22Rv1 (cell line): ENCODE data around the gene PSMD4.

Experiments used
- H3K27ac ChIP-seq: fragments of 450-650 bp; 2 replicates; pipeline ENCODE4 v1.5.1; 2017
- ZFX ChIP-seq: fragments of 450-650 bp; IDR thresholded peaks from 2 replicates; pipeline ENCODE4 v1.6.1; 2017; ENCODE audit warnings: antibody characterized with exemption, borderline replicate concordance
- TF ChIP-seq, protein P1 (sequence below): fragments of 450-650 bp; IDR thresholded peaks from 2 replicates; pipeline ENCODE4 v1.5.1; 2017; ENCODE audit warnings: mild to moderate bottlenecking

Gene PSMD4

DNA sequence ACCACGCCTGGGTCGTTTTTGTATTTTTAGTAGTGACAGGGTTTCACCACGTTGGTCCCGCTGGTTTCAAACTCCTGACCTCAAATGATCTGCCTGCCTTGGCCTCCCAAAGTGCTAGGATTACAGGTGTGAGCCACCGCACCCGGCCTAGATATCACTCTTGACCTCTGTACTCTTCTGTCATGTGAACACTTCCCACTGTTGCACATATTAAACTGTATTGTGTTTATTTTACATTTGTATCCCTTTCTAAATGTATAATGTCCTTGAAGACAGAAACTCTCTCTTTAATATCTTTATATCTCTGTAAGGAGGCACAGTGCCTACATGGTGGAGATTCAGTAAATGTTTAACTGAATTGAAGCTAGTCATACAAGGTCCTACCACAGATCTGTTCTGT is 19.3 kb upstream of the PSMD4 start:
- no peak overlapping the region for H3K27ac ChIP-seq
- TF ChIP-seq ZFX = no peak
- TF ChIP-seq, protein P1, sequence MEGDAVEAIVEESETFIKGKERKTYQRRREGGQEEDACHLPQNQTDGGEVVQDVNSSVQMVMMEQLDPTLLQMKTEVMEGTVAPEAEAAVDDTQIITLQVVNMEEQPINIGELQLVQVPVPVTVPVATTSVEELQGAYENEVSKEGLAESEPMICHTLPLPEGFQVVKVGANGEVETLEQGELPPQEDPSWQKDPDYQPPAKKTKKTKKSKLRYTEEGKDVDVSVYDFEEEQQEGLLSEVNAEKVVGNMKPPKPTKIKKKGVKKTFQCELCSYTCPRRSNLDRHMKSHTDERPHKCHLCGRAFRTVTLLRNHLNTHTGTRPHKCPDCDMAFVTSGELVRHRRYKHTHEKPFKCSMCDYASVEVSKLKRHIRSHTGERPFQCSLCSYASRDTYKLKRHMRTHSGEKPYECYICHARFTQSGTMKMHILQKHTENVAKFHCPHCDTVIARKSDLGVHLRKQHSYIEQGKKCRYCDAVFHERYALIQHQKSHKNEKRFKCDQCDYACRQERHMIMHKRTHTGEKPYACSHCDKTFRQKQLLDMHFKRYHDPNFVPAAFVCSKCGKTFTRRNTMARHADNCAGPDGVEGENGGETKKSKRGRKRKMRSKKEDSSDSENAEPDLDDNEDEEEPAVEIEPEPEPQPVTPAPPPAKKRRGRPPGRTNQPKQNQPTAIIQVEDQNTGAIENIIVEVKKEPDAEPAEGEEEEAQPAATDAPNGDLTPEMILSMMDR = no peak

DNA sequence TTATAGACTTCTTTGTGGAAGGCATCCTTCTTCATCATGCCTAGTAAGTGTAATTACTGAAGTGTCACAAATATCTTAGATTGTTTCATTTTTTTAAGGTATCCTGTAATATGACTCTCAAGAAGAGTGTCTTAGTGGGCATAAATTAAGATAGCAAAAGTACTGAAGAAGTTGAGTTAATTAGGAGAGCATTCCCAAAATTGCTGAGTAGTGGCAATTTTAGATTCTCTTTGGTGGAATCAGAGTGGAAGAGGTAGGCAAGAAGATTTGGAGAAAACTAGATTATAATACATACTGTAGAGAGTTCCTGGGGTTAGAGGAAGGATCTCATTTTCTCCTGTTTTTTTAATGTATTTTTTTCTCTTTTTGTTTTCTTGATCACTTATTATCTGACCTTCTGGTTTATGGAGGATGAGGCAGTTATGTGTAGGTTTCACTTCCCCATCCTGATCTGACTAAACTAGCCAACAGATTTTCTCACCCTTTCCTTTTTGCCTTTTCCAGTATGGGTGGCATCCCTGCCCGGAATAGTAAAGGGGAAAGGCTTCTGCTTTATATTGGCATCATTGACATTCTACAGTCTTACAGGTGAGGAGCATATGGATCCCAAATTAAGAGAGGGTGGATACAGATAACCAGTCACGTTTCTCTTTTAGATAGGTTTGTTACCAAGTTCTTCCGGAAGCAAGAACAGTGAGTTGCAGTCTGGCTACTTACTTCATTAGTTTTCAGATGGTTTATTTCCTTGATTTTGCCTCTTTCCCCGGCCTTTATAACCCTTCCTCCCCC is 16.7 kb upstream of the PSMD4 start:
- H3K27ac ChIP-seq = no peak overlapping the region
- TF ChIP-seq, protein P1 = no peak
- no peak for TF ChIP-seq ZFX

- TF ChIP-seq, protein P1 = no peak
- no peak for TF ChIP-seq ZFX
- no peak overlapping the region for H3K27ac ChIP-seq
Observed at GRCh38 chr1:151238467-151238739, 16.1 kb upstream of the PSMD4 start.

DNA sequence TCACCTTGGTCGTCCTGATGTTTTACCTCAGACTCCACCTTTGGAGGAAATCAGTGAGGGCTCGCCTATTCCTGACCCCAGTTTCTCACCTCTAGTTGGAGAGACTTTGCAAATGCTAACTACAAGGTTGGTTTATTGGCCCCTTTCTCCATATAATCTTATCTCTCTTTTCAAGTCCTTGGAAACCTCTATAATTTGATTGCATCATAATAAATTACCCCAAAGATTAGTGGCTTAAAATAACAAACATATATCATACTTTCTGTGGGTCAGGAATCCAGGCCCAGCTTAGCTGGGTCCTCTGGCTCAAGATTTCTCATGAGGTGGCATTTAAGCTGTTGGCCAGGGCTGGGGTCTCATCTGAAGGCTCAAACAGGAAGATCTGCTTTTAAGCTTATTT is 12.1 kb upstream of the PSMD4 start:
- no peak overlapping the region for H3K27ac ChIP-seq
- TF ChIP-seq ZFX = no peak
- TF ChIP-seq, protein P1 = no peak

DNA sequence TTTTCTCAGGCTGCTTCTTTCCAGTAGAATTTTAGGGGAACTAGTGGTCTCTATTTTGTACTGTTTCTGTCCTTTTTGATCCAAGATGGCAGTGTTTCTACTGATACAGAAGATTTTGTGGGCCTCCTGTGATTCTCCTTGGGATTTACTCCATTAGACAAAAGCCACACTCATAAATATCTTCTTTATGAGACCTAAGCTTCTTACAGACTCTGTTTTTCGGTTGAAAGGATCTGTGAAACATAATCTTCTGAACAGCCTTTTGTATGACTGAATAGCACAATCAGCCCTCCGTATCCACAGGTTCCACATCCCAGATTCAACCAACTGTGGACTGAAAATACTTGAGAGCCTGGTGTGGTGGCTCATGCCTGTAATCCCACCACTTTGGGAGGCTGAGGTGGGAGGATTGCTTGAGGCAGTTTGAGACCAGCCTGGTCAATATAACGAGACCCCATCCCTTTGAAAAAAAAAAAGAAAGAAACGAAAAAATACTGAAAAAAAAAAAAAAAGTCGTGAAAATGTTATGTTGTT is 10.8 kb upstream of the PSMD4 start:
- TF ChIP-seq ZFX = no peak
- TF ChIP-seq, protein P1 = no peak
- no peak overlapping the region for H3K27ac ChIP-seq

DNA sequence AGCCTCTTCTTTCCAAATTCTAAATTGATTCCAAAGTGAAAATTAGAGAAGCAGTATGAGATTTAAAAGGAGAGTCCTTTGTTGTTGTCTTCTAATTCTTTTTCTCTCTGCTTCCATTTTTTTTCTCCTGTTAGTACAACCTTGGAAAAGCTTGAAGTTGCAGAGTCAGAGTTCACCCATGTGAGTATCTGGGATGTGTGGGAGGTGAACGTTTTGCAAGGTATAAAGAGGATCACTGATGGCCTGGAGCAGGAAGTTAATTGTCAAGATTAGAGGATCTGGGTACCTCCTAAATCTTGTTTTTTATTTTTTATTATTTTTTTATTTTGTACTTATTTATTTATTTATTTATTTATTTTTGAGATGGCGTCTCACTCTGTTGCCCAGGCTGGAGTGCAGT is 7.7 kb upstream of the PSMD4 start:
- no peak overlapping the region for H3K27ac ChIP-seq
- TF ChIP-seq, protein P1 = no peak
- TF ChIP-seq ZFX = no peak

DNA sequence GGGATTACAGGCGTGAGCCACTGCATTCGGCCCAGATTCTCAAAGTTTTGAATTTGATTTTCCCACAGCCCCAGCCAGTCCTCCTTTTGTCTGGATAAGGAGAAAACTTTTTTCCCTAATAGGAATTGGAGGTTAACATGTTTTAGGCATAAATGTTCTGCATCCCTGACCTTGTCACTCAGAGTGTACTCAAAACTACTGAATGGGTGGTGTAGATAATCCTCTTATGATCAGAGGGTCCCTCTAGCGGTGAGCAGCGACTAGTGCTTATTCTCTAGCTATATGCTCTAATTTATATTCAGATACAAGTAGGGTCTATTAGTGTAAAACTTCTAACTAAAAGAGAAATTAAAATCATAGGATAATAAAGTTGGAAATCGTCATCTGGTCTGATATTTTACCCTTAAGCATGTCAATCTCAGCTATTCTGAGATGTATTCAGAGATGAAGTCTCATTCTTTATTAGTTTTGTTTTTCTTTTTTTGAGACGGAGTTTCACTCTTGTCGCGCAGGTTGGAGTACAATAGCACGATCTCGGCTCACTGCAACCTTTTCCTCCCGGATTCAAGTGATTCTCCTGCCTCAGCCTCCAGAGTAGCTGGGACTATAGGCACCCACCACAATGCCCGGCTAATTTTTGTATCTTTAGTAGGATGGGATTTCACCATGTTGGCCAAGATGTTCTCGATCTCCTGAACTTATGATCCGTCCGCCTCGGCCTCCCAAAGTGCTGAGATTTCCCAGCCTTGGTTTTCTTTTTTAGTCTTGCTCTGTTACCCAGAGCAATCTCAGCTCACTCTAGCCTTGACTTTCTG is 2.7 kb upstream of the PSMD4 start:
- H3K27ac ChIP-seq = peak overlapping the region; percentile 24
- no peak for TF ChIP-seq ZFX
- TF ChIP-seq, protein P1 = peak; percentile 99
